Gastroesophageal sphincter (tissue), 4 donors: ENCODE results near the gene CRACR2A. TPM values are rescaled to one million over a fixed set of nuclear protein-coding genes. Genes with fewer than 3 reads are reported as not detected.

Experiments
- ATAC-seq: fragments of 150-250 bp; one replicate; pipeline ENCODE4 v1.9.1; 2016; ENCODE audit warnings: mild to moderate bottlenecking, moderate library complexity
- H3K27ac ChIP-seq, 4 donors: fragments of 200-600 bp; sonication (generic) in 3 of 4; 1 replicate in 3 of 4; 2 replicates in 1 of 4; pipeline ENCODE4 v1.5.1; 2016 to 2019
- H3K27me3 ChIP-seq: fragments of 200-600 bp; sonication (generic); one replicate; pipeline ENCODE4 v1.5.1; 2019
- H3K36me3 ChIP-seq, 2 donors: fragments of 200-600 bp; sonication (generic); one replicate each; pipeline ENCODE4 v1.5.1; 2019; ENCODE audit warnings: control low read depth in 1 of 2
- H3K4me1 ChIP-seq, 3 donors: fragments of 200-600 bp; sonication (generic); 1 replicate in 2 of 3; 2 replicates in 1 of 3; pipeline ENCODE4 v1.5.1; 2016 to 2019; ENCODE audit warnings: control low read depth in 2 of 3
- H3K4me3 ChIP-seq, 2 donors: fragments of 200-600 bp; sonication (generic); one replicate each; pipeline ENCODE4 v1.5.1; 2019; ENCODE audit warnings: mild to moderate bottlenecking in 1 of 2, moderate library complexity in 1 of 2
- H3K9me3 ChIP-seq, 3 donors: fragments of 200-600 bp; sonication (generic); one replicate each; pipeline ENCODE4 v1.5.1; 2017 to 2019; ENCODE audit warnings: control low read depth in 2 of 3
- CTCF ChIP-seq, 4 experiments: fragments of 200-600 bp in 2 of 4; fragments of 450-650 bp in 2 of 4; sonication (generic) in 1 of 4; IDR thresholded peaks; one replicate each; pipeline ENCODE4 v1.5.1; 2017 to 2019; ENCODE audit warnings: antibody characterized with exemption in 4 of 4, mild to moderate bottlenecking in 2 of 4, moderate library complexity in 2 of 4
- EP300 ChIP-seq: sonication (generic); formaldehyde crosslinking; IDR thresholded peaks from one replicate; pipeline ENCODE4 v1.6.1; 2017; ENCODE audit warnings: antibody characterized with exemption, mild to moderate bottlenecking
- POLR2A ChIP-seq, 2 donors: fragments of 450-650 bp; IDR thresholded peaks; one replicate each; pipeline ENCODE4 v1.6.1; 2017; ENCODE audit warnings: antibody characterized with exemption in 2 of 2, mild to moderate bottlenecking in 2 of 2, moderate library complexity in 1 of 2
- POLR2AphosphoS5 ChIP-seq: sonication (generic); formaldehyde crosslinking; IDR thresholded peaks from one replicate; pipeline ENCODE4 v1.6.1; 2017; ENCODE audit warnings: antibody characterized with exemption
- WGBS, 2 donors: methylation state at CpG; one replicate each; pipeline ENCODE4 v1.1.5; 2018; ENCODE audit warnings: low coverage in 1 of 2; 5-methylcytosine and 5-hydroxymethylcytosine counted together
- total RNA-seq, 4 donors: library from RNA; depleted of rRNA; stranded (reverse); fragments of >200 nt; gene quantifications; one replicate each; pipeline ENCODE4 v1.1.0, GENCODE V29; 2016

CRACR2A gene
- total RNA-seq, 4 donors from 2014 or later = 2.2 to 5.4 (median 3.0) TPM

- 81 to 91% methylated on average over 4 to 5 of the region's 6 CpGs for WGBS, 2 donors
- no peaks in the 10 kb centered on the region for H3K4me1 ChIP-seq
- H3K27ac ChIP-seq = no peak overlapping the region
- H3K27me3 ChIP-seq = no peaks in the 10 kb centered on the region
- no peaks in the 10 kb centered on the region for H3K9me3 ChIP-seq
- H3K4me3 ChIP-seq = no peak overlapping the region
- no peak for ATAC-seq
- no peak for TF ChIP-seq EP300
- TF ChIP-seq CTCF (IDR thresholded peaks at IDR 0.05) = no peak
- no peak for TF ChIP-seq POLR2A (IDR thresholded peaks at IDR 0.05)
- H3K36me3 ChIP-seq = no peaks in the 10 kb centered on the region
Measured at GRCh38 chr12:3722368-3722767, 30.5 kb downstream of the CRACR2A start.

- Histone ChIP-seq H3K27ac (no peak overlapping the region), H3K9me3 (no peaks in the 10 kb centered on the region), H3K36me3 (no peaks in the 10 kb centered on the region), H3K27me3 (no peaks in the 10 kb centered on the region), H3K4me3 (no peak overlapping the region), H3K4me1 (no peaks in the 10 kb centered on the region)
- no peak for ATAC-seq
- TF ChIP-seq EP300 (no peak), POLR2AphosphoS5 (no peak), CTCF (IDR thresholded peaks at IDR 0.05) (no peak), POLR2A (IDR thresholded peaks at IDR 0.05) (no peak)
- 60 to 100% methylated on average over 1 to 4 of the region's 4 CpGs for WGBS, 2 donors
Measured at GRCh38 chr12:3720772-3721171, 32.1 kb downstream of the CRACR2A start.

- Histone ChIP-seq H3K4me3 (no peak overlapping the region), H3K9me3 (no peaks in the 10 kb centered on the region), H3K4me1 (no peaks in the 10 kb centered on the region), H3K27me3 (no peaks in the 10 kb centered on the region), H3K27ac (no peak overlapping the region), H3K36me3 (no peaks in the 10 kb centered on the region)
- TF ChIP-seq POLR2A (IDR thresholded peaks at IDR 0.05) = no peak
- no peak for TF ChIP-seq CTCF (IDR thresholded peaks at IDR 0.05)
- no peak for TF ChIP-seq EP300
- TF ChIP-seq POLR2AphosphoS5 = no peak
- no peak for ATAC-seq
- 89 to 100% methylated on average over 1 to 2 of the region's 4 CpGs for WGBS, 2 donors
Measured at GRCh38 chr12:3718100-3718499, 34.8 kb downstream of the CRACR2A start.

- TF ChIP-seq POLR2A (IDR thresholded peaks at IDR 0.05) = no peak
- H3K27ac ChIP-seq = no peak overlapping the region
- no peaks in the 10 kb centered on the region for H3K36me3 ChIP-seq
- H3K9me3 ChIP-seq = no peaks in the 10 kb centered on the region
- ATAC-seq = no peak
- H3K27me3 ChIP-seq = no peaks in the 10 kb centered on the region
- H3K4me1 ChIP-seq = no peaks in the 10 kb centered on the region
- 91 to 94% methylated on average over 5 to 9 of the region's 9 CpGs for WGBS, 2 donors
- no peak overlapping the region for H3K4me3 ChIP-seq
Measured at GRCh38 chr12:3717283-3717898, 35.5 kb downstream of the CRACR2A start.

- no peak for ATAC-seq
- no peak overlapping the region for H3K4me3 ChIP-seq
- TF ChIP-seq POLR2AphosphoS5 (no peak), EP300 (no peak), CTCF (IDR thresholded peaks at IDR 0.05) (no peak), POLR2A (IDR thresholded peaks at IDR 0.05) (no peak)
- 100% methylated on average over 1 of the region's 1 CpG for WGBS, 2 donors
- no peaks in the 10 kb centered on the region for H3K36me3 ChIP-seq
- H3K27me3 ChIP-seq = no peaks in the 10 kb centered on the region
- H3K4me1 ChIP-seq = no peaks in the 10 kb centered on the region
- H3K9me3 ChIP-seq = no peaks in the 10 kb centered on the region
- no peak overlapping the region for H3K27ac ChIP-seq
Measured at GRCh38 chr12:3715999-3716398, 36.9 kb downstream of the CRACR2A start.
